HepG2 (cell line): ENCODE data around the gene RGS19. TPM values are rescaled to one million over a fixed set of nuclear protein-coding genes. Genes with fewer than 3 reads are reported as not detected.

Experiments
- ATAC-seq: fragments of 200-7000 bp; cut with Tn5 transposase; 3 replicates; pipeline ENCODE4 v1.9.1; 2020; ENCODE audit warnings: mild to moderate bottlenecking, moderate library complexity
- BruUV-seq: library from RNA; stranded (reverse); fragments of 400-500 nt; replicated peaks from 2 replicates; lab custom pipeline; 2021; lab: Mats Ljungman, UMichigan
- CTCF ChIA-PET: fragments of 300-600 bp; formaldehyde crosslinking; extraction: SDS; loops from one replicate; lab custom pipeline; 2021; ENCODE audit warnings: low total read pairs, inconsistent platforms, low intra/inter-chr PET ratio; lab: Yijun Ruan, JAX
- POLR2A ChIA-PET: fragments of 350-600 bp; sonication (Branson Sonifier 250); formaldehyde crosslinking; loops from one replicate; lab custom pipeline; 2020; ENCODE audit warnings: antibody characterized with exemption, inconsistent platforms; lab: Yijun Ruan, JAX
- DNase-seq: peaks from one replicate; pipeline ENCODE4 v3.0.0-alpha.2; 2015; ENCODE audit warnings: low spot score
- FAIRE-seq: peaks from 3 replicates; lab custom pipeline; 2011; peaks lifted over from hg19 to GRCh38; lab: Jason Lieb, UNC
- H2AFZ ChIP-seq: one replicate; pipeline ENCODE4 v1.6.1; 2011; ENCODE audit warnings: low read length, inconsistent platforms
- H3K27ac ChIP-seq: fragments of 300-600 bp; 3 replicates; pipeline ENCODE4 v1.8.0; 2011; ENCODE audit warnings: mixed run types, mild to moderate bottlenecking, mixed read lengths, low read length, inconsistent platforms; ENCODE audit not compliant: insufficient read depth; ENCODE audit errors: extremely low read length
- H3K27me3 ChIP-seq, 2 experiments: fragments of 200-600 bp in 1 of 2; 2 replicates in 1 of 2; 3 replicates in 1 of 2; pipeline versions ENCODE4 v1.6.0 to v1.8.0; 2011; ENCODE audit warnings: low read length in 2 of 2, mild to moderate bottlenecking in 2 of 2, moderate library complexity in 2 of 2, inconsistent platforms in 1 of 2; ENCODE audit not compliant: insufficient read depth in 2 of 2, control insufficient read depth in 1 of 2
- H3K36me3 ChIP-seq, 2 experiments: fragments of 200-600 bp in 1 of 2; replicated peaks in 1 of 2; 2 replicates in 1 of 2; 3 replicates in 1 of 2; pipeline versions ENCODE4 v1.5.1 to v1.8.0; 2011; ENCODE audit warnings: low read length in 2 of 2, inconsistent platforms in 1 of 2; ENCODE audit not compliant: insufficient read depth in 2 of 2, control insufficient read depth in 1 of 2
- H3K4me1 ChIP-seq: 2 replicates; pipeline ENCODE4 v1.5.1; 2012; ENCODE audit warnings: low read length, inconsistent platforms; ENCODE audit not compliant: insufficient read depth
- H3K4me2 ChIP-seq: 2 replicates; pipeline ENCODE4 v1.6.0; 2011; ENCODE audit warnings: low read depth, low read length, inconsistent platforms
- H3K4me3 ChIP-seq, 3 experiments: fragments of 200-600 bp in 1 of 3; sonication (generic), shearing (Covaris generic) in 1 of 3; replicated peaks in 1 of 3; 2 replicates each; pipeline ENCODE4 v1.5.1; 2011 to 2016; ENCODE audit warnings: low read length in 3 of 3, inconsistent platforms in 2 of 3, low read depth in 2 of 3, mild to moderate bottlenecking in 2 of 3, control low read depth in 1 of 3, mixed read lengths in 1 of 3; ENCODE audit not compliant: insufficient read depth in 1 of 3
- H3K79me2 ChIP-seq: one replicate; pipeline ENCODE4 v1.6.1; 2011; ENCODE audit warnings: low read length, inconsistent platforms; ENCODE audit not compliant: insufficient read depth
- H3K9ac ChIP-seq: 2 replicates; pipeline ENCODE4 v1.6.0; 2011; ENCODE audit warnings: mild to moderate bottlenecking, low read depth, low read length, inconsistent platforms; ENCODE audit not compliant: insufficient read depth
- H3K9me3 ChIP-seq: 2 replicates; pipeline ENCODE4 v1.5.1; 2012; ENCODE audit warnings: mild to moderate bottlenecking, low read length
- H4K20me1 ChIP-seq: 2 replicates; pipeline ENCODE4 v1.6.0; 2011; ENCODE audit warnings: inconsistent platforms, mild to moderate bottlenecking, low read length, moderate library complexity; ENCODE audit not compliant: insufficient read depth
- GATAD1 ChIP-seq: IDR thresholded peaks from 2 replicates; pipeline ENCODE4 v1.6.1; 2016; ENCODE audit warnings: missing genetic modification reagents, missing compliant biosample characterization
- HES4 ChIP-seq: sonication (generic); formaldehyde crosslinking; IDR thresholded peaks from 2 replicates; pipeline ENCODE4 v1.9.0; 2021; ENCODE audit warnings: mild to moderate bottlenecking, missing genetic modification reagents, borderline replicate concordance
- ISL2 ChIP-seq: sonication (generic); formaldehyde crosslinking; IDR thresholded peaks from 2 replicates; pipeline ENCODE4 v1.5.0; 2020; ENCODE audit warnings: missing genetic modification reagents
- JUND ChIP-seq: sonication (generic); formaldehyde crosslinking; IDR thresholded peaks from 2 replicates; pipeline ENCODE4 v1.8.0; 2022; ENCODE audit warnings: mild to moderate bottlenecking, missing genetic modification reagents
- MAFF ChIP-seq: IDR thresholded peaks from 2 replicates; pipeline ENCODE4 v1.6.1; 2011; ENCODE audit warnings: low read depth, low read length, improper control_type of control experiment
- MIXL1 ChIP-seq: IDR thresholded peaks from 2 replicates; pipeline ENCODE4 v1.6.1; 2016
- NFATC3 ChIP-seq: sonication (generic); formaldehyde crosslinking; IDR thresholded peaks from 2 replicates; pipeline ENCODE4 v1.5.1; 2020; ENCODE audit warnings: mild to moderate bottlenecking, missing genetic modification reagents
- RBAK ChIP-seq: sonication (generic); formaldehyde crosslinking; IDR thresholded peaks from 2 replicates; pipeline ENCODE4 v1.5.1; 2020; ENCODE audit warnings: mild to moderate bottlenecking, missing genetic modification reagents
- SP5 ChIP-seq: IDR thresholded peaks from 2 replicates; pipeline ENCODE4 v1.6.1; 2016; ENCODE audit warnings: low read depth, borderline replicate concordance
- SYNCRIP ChIP-seq: fragments of 200-400 bp; formaldehyde crosslinking; IDR thresholded peaks from 2 replicates; pipeline ENCODE4 v1.6.1; 2018; ENCODE audit warnings: mild to moderate bottlenecking, low read depth, low read length; ENCODE audit not compliant: insufficient read depth
- ZBTB42 ChIP-seq: sonication (generic); formaldehyde crosslinking; IDR thresholded peaks from 2 replicates; pipeline ENCODE4 v1.5.0; 2020; ENCODE audit warnings: mild to moderate bottlenecking, missing genetic modification reagents
- ZFP36L2 ChIP-seq: sonication (generic); formaldehyde crosslinking; IDR thresholded peaks from 2 replicates; pipeline ENCODE4 v1.4.0; 2020; ENCODE audit warnings: missing genetic modification reagents
- ZNF207 ChIP-seq: fragments of 450-650 bp; IDR thresholded peaks from 2 replicates; pipeline ENCODE4 v1.6.1; 2016; ENCODE audit warnings: antibody characterized with exemption, borderline replicate concordance
- ZNF235 ChIP-seq: sonication (generic); formaldehyde crosslinking; IDR thresholded peaks from 2 replicates; pipeline ENCODE4 v1.8.1; 2023; ENCODE audit warnings: mild to moderate bottlenecking, missing genetic modification reagents, borderline replicate concordance
- ZNF891 ChIP-seq: sonication (generic); formaldehyde crosslinking; IDR thresholded peaks from 2 replicates; pipeline ENCODE4 v1.5.0; 2020; ENCODE audit warnings: mild to moderate bottlenecking, missing genetic modification reagents
- WGBS: methylation state at CpG from one replicate; pipeline ENCODE4 v1.1.6; 2017; ENCODE audit warnings: low lambda C conversion rate; 5-methylcytosine and 5-hydroxymethylcytosine counted together
- in situ Hi-C: cut with HindIII; loops from 2 replicates; pipeline ENCODE4 v1.10.0; 2017; ENCODE audit warnings: low pct_unique_long_range_greater_than_20kb; ENCODE audit not compliant: extremely low pct_ligation_motif_present
- intact Hi-C: fragments of 100-400 bp; cut with micrococcal nuclease; formaldehyde crosslinking; loops from one replicate; pipeline ENCODE4 v1.10.0; 2022; ENCODE audit not compliant: unreplicated experiment
- polyA plus RNA-seq, 8 experiments: library from polyadenylated mRNA; depleted of rRNA in 3 of 8; stranded (reverse) in 7 of 8; unstranded in 1 of 8; fragments of >200 nt; fragmentation: Illumina TruSeq in 4 of 8; extraction: Trizol in 4 of 8; gene quantifications; 2 replicates each; pipeline versions ENCODE4 v1.2.1 to v1.2.3, GENCODE V29; 2011 to 2016; ENCODE audit warnings: low read depth in 4 of 8, missing spikeins in 1 of 8, mixed read lengths in 1 of 8; ENCODE audit not compliant: insufficient read depth in 1 of 8
- total RNA-seq, 5 experiments: library from RNA; depleted of rRNA; stranded (reverse); fragments of >200 nt; fragmentation: Illumina TruSeq; extraction: Trizol; gene quantifications; 2 replicates each; pipeline ENCODE4 v1.2.3, GENCODE V29; 2016; ENCODE audit warnings: low read depth in 1 of 5
- TF ChIP-seq, protein P1 (sequence below): sonication (generic); formaldehyde crosslinking; IDR thresholded peaks from 2 replicates; pipeline ENCODE4 v1.4.0; 2020; ENCODE audit warnings: missing genetic modification reagents
- TF ChIP-seq, protein P2 (sequence below): sonication (generic); formaldehyde crosslinking; IDR thresholded peaks from 2 replicates; pipeline ENCODE4 v1.4.0; 2020; ENCODE audit warnings: low read depth, mild to moderate bottlenecking, missing genetic modification reagents
- TF ChIP-seq, protein P3 (sequence below): sonication (generic); formaldehyde crosslinking; IDR thresholded peaks from 2 replicates; pipeline ENCODE4 v1.5.1; 2020; ENCODE audit warnings: missing genetic modification reagents, mild to moderate bottlenecking, borderline replicate concordance
- TF ChIP-seq, protein P4 (sequence below): sonication (generic); formaldehyde crosslinking; IDR thresholded peaks from 2 replicates; pipeline ENCODE4 v1.8.0; 2022; ENCODE audit warnings: mild to moderate bottlenecking, missing genetic modification reagents, moderate library complexity

RGS19 gene
- total and polyA plus RNA-seq, 2 of the 13 experiments (the other 11 are each of a cell fraction or from before 2014, with no cell fraction given) = 10.7 to 11.9 TPM

DNA sequence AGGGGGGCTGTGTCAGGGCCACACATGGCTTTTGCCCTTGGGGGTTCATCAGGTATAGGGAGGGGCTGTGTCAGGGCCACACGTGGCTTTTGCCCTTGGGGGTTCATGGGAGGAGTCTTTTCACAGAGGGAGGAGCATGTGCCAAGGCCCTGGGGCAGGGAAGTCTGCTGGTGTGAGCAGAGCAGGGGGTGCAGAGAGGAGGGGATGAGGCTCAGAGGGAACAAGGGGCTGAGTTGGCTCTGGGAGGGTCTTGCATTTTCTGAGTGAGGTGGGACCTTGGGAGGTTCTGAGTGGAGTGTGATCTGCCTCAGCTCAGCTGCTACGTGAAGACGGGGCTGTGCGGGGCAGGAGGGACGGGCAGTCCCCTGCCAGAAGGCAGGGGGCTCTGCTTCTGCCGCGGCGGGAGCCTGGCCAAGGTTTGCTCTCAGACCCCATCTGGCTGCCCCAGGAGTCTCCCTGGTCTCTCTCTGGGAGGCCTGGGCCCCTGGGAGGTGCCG lies 23.9 kb downstream of the RGS19 start:
- no TSS peak for BruUV-seq
- Histone ChIP-seq H4K20me1 (no peaks in the 10 kb centered on the region), H3K9me3 (no peaks in the 10 kb centered on the region), H3K9ac (peak overlapping the region; percentile 72), H3K4me3 (peak overlapping the region; percentile 40 to 69 (median 42); a peak in 5 of 6 replicates), H3K27me3 (no peaks in the 10 kb centered on the region; a peak in 1 of 5 replicates), H3K4me1 (peaks cover 91% of the 10 kb centered on the region), H2AFZ (no peak overlapping the region), H3K36me3 (no peaks in the 10 kb centered on the region), H3K4me2 (peak overlapping the region; percentile 87), H3K79me2 (no peaks in the 10 kb centered on the region), H3K27ac (peak overlapping the region; percentile 77)
- 34% methylated on average over 5 of the region's 9 CpGs for WGBS
- ChIA-PET POLR2A (interaction anchor here (1.1 to 9.4 kb wide), 6 partner anchors 6 to 348 kb away, joined by 3 to 252 read pairs (median 19); partner anchors contain the start of genes ARFRP1, C20orf204, TCEA2 and ZGPAT), CTCF (interaction anchor here (2.0 to 3.7 kb wide), 2 partner anchors 14 to 75 kb away, joined by 13 to 33 read pairs; partner anchors contain the start of genes PRPF6 and SAMD10)
- FAIRE-seq = no peak
- in situ Hi-C loops (loop anchor here (5.0 kb wide), 1 partner anchor 78 kb away; the partner anchor contains the start of gene SAMD10), intact Hi-C loops (loop anchor here (2.0 kb wide), 1 partner anchor 13 kb away; no protein-coding TSS in a partner anchor)
- DNase-seq = no peak
- ATAC-seq = no peak
- TF ChIP-seq ZFP36L2 (CRISPR knock-in tag) = peak; percentile 73; the same call in 1 of the 2 replicates
- no peak for TF ChIP-seq ZBTB42
- no peak for TF ChIP-seq HES4 (CRISPR knock-in tag)
- TF ChIP-seq ZNF235 (CRISPR knock-in tag) = 0 out of 2 replicates have a peak, but pooled peaks have one; percentile 29
- TF ChIP-seq NFATC3 (CRISPR knock-in tag) = no peak
- no peak for TF ChIP-seq JUND (CRISPR knock-in tag)
- no peak for TF ChIP-seq GATAD1 (CRISPR knock-in tag)
- no peak for TF ChIP-seq MAFF
- no peak for TF ChIP-seq ZNF207
- no peak; the same call in 1 of the 2 replicates for TF ChIP-seq ISL2 (CRISPR knock-in tag)
- TF ChIP-seq MIXL1 (CRISPR knock-in tag) = peak; percentile 7; the same call in 1 of the 2 replicates
- TF ChIP-seq, protein P1, sequence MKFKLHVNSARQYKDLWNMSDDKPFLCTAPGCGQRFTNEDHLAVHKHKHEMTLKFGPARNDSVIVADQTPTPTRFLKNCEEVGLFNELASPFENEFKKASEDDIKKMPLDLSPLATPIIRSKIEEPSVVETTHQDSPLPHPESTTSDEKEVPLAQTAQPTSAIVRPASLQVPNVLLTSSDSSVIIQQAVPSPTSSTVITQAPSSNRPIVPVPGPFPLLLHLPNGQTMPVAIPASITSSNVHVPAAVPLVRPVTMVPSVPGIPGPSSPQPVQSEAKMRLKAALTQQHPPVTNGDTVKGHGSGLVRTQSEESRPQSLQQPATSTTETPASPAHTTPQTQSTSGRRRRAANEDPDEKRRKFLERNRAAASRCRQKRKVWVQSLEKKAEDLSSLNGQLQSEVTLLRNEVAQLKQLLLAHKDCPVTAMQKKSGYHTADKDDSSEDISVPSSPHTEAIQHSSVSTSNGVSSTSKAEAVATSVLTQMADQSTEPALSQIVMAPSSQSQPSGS (CRISPR knock-in tag) = no peak
- no peak for TF ChIP-seq RBAK
- 0 out of 2 replicates have a peak, but pooled peaks have one; percentile 31 for TF ChIP-seq SP5 (CRISPR knock-in tag)
- TF ChIP-seq, protein P2, sequence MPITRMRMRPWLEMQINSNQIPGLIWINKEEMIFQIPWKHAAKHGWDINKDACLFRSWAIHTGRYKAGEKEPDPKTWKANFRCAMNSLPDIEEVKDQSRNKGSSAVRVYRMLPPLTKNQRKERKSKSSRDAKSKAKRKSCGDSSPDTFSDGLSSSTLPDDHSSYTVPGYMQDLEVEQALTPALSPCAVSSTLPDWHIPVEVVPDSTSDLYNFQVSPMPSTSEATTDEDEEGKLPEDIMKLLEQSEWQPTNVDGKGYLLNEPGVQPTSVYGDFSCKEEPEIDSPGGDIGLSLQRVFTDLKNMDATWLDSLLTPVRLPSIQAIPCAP (CRISPR knock-in tag) = no peak
- no peak for TF ChIP-seq SYNCRIP
- TF ChIP-seq, protein P3, sequence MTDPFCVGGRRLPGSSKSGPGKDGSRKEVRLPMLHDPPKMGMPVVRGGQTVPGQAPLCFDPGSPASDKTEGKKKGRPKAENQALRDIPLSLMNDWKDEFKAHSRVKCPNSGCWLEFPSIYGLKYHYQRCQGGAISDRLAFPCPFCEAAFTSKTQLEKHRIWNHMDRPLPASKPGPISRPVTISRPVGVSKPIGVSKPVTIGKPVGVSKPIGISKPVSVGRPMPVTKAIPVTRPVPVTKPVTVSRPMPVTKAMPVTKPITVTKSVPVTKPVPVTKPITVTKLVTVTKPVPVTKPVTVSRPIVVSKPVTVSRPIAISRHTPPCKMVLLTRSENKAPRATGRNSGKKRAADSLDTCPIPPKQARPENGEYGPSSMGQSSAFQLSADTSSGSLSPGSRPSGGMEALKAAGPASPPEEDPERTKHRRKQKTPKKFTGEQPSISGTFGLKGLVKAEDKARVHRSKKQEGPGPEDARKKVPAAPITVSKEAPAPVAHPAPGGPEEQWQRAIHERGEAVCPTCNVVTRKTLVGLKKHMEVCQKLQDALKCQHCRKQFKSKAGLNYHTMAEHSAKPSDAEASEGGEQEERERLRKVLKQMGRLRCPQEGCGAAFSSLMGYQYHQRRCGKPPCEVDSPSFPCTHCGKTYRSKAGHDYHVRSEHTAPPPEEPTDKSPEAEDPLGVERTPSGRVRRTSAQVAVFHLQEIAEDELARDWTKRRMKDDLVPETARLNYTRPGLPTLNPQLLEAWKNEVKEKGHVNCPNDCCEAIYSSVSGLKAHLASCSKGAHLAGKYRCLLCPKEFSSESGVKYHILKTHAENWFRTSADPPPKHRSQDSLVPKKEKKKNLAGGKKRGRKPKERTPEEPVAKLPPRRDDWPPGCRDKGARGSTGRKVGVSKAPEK (CRISPR knock-in tag) = no peak
- TF ChIP-seq ZNF891 = 0 out of 2 replicates have a peak, but pooled peaks have one; percentile 34
- TF ChIP-seq, protein P4, sequence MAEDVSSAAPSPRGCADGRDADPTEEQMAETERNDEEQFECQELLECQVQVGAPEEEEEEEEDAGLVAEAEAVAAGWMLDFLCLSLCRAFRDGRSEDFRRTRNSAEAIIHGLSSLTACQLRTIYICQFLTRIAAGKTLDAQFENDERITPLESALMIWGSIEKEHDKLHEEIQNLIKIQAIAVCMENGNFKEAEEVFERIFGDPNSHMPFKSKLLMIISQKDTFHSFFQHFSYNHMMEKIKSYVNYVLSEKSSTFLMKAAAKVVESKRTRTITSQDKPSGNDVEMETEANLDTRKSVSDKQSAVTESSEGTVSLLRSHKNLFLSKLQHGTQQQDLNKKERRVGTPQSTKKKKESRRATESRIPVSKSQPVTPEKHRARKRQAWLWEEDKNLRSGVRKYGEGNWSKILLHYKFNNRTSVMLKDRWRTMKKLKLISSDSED (CRISPR knock-in tag) = no peak
